ENCODE measurements around the gene NKAIN4.

Gene NKAIN4

DNA sequence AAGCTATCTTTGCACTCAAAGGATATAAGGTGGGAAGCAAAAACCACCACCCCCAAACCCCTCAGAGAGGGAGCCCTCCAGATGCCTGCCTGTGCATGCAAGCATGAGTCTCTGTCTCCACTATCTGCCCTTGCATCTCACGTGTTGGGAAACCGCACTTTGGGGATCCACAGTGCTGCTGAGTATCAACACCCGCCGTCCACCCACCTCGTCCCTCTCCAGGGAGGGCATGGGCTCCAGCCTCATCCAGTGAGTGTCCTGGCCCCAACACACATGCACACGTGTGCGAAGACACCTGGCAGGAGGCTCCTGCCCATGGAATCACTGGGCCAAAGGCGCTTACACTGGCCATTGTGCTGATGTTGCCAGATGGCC, 34.8 kb downstream of the NKAIN4 start:
- no peak for DNase-seq (ENCODE audit: low read depth in 2 of 2)

DNA sequence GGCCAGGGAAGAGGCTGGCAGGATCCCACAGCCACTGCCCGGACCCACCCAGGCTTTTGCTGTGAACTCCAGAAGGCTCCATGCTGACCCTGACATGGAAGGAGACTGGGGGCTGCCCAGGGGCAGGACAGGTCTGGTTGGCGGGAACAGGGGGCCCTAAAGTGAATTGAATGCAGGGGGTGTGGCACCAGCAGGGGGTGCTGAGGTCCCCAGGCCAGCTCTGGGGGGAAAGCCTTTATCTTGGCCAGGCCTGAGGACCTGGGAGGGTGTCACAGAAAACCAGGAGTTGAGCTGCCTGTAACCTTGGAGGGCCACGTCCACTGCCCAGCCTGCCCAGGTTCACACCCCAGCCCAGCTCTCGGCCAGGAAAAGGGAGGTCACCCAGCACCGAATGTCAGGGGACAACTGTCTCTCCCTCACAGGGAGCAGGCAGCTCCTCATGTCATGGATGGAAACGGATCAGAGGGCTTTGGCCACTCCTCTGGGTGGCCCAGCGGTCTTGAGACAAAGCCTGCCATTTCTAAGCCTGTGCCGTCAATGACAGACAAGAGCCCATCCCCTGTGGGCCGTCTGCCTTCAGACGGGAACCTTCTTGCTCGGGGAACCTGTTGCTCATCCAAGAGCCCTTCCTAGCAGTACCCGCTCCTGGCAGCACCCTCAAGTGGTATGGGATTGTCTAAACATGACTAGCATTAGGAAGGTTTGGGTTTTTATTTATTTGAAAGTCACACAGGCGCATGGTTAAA, 35.4 kb downstream of the NKAIN4 start:
- DNase-seq (ENCODE audit: low read depth in 2 of 2), result no peak

DNA sequence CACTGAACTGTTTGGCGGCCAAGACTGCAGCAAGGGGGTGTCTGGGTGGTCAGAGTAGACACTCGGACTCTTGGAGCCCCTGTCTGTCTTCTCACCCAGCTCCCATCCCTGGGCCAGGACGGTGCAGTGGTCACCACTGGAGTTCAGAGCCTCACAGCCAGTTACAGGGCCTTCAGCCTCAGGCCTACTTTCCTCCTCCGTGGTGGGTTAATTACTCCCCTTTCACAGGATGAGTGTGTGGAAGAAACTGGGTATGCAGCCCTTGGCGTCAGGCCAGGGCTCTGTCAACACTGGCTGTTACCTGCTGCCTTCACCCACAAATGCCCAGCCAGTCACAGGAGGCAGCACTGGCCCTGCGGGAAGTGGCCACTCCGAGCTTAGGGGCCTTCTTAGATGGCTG, 36.6 kb downstream of the NKAIN4 start:
- DNase-seq (ENCODE audit: low read depth in 2 of 2), result no peak

DNA sequence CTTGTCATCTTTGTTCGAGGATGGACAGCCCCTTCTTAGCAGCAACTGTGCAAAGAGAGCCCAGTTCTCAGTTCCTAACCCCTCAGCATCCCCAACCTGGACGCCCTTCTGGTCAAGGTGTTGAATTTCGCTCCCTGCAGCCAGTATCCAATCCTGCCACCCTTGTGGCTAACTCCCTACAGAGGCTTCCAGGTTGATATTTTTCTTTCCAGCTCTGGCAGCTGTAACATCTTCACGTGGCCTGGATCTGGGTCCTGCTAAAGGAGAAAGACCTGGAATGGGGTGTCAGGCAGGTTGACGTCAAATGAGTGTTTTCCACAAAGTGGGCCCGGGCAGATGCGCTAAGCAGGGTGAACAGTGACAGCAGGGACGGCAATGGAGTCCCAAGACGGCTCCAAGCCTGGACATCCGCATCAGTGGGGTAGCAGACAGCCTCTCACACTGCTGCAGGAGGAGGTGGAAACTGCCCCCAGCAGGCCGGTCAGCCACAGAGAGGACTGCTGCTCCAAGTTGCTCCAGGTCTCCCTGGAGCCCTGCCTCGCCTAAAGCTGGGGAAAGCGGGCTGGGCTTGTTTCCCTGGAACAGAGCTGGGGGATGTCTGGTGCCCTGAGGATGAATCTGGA, 37.3 kb downstream of the NKAIN4 start:
- no peak for DNase-seq (ENCODE audit: low read depth in 2 of 2)

DNA sequence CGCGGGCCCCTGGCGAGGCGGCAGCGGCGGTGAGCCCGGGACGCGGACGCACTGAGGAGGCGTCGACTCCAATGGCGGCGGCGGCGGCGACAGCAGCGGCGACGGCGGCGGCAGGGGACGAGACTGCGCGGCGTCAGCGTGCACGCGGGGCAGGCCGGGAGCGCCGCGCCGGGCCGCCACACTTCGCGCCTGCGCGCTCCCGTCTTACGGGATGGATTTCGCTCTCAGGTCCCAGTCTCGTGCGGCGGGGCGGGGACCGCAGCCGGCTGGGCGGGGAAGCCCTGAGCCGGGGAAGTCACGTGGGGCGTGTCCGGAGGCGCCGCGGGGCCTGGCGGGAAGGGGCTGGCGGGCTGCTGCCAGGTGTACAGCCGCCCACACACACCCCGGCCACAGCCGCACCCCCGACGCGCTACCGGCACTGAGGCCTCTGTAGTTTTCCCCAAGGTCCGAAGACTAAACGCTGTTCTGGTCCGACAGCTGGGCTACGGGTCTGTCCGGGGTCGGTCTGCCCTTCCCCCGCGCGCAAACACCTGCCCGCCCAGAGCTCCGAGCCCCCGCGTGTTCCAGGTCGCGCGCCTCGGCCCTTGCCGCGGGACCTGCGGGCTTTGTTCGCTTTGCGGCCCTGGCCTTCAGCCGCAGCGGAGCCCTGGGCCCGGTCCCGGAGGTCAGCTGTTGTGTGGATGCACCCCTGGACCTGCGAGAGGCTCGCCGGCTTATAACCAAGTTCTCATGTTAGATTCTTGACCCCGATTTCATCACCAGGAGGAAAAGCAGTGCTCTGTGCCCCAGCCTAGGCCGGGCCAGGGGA, 38.0 kb downstream of the NKAIN4 start, which contains the start of gene YTHDF1:
YTHDF1 (minus strand) TSS at position 91 of the 808 bp plus-strand sequence. CDS start 239 bp downstream, outside the sequence.
- peak; percentile 90 to 97 for DNase-seq (ENCODE audit: low read depth in 2 of 2)

DNA sequence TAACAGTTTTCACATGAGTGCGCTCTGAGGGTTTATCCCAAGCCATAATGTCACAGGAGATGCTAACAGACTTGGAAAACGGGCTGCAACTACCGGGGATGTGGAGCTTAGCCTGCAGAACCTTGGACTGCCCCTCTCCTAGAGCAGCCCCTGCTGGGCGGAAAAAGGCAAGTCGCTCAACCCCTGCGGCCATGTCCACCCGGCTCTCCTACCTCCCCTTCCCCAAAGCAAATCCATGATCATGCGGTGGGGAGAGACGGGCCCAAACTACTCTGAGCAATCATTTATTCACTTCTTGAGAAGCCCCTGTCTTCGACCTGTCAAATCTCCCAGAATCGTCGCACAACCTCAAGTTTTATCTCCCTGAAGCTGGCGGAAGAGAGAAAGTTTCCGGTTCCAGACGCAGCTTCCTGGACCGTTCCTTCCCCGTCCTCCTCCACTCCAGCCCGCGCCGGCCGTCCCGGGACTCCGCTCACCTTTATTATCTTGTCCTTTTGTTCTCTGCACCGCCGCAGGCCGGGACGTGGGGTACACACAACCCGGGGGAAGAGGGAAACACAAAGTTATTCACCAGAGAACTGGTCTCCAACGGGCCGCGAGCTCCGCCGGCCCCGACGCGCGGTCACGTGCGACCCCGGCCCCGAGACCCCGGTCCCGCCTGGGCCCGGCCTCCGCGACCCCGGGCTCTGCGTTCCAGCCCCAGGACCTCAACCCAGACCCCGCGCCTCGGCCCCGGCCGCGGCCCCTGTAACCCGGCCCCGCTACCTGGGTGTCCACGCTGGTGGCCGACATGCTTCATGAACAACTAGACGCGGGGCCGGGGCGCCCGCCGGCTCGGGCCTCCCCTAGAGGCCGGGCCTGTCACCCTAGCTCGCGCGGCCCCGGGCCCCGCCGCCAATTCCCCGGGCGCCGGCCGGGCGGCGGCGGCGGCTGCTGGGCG, 38.9 kb downstream of the NKAIN4 start:
- peak in 1 of 2 donors; percentile 11 for DNase-seq (ENCODE audit: low read depth in 2 of 2)

DNA sequence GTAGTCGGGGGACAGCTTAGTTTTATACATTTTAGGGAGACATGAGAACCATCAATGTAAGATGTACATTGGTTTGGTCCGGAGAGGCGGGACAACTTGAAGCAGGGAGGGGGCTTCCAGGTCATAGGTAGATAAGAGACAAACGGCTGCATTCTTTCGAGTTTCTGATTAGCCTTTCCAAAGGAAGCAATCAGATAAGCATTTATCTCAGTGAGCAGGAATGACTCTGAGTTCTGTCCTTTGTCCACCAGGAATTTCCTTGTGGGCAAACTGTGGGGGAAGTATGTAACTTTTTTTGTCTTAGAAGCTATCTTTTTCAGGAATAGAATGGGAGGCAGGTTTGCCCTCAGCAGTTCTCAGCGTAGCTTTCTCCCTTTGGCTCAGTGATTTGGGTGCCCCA, 39.7 kb downstream of the NKAIN4 start:
- DNase-seq (ENCODE audit: low read depth in 2 of 2), result no peak

DNA sequence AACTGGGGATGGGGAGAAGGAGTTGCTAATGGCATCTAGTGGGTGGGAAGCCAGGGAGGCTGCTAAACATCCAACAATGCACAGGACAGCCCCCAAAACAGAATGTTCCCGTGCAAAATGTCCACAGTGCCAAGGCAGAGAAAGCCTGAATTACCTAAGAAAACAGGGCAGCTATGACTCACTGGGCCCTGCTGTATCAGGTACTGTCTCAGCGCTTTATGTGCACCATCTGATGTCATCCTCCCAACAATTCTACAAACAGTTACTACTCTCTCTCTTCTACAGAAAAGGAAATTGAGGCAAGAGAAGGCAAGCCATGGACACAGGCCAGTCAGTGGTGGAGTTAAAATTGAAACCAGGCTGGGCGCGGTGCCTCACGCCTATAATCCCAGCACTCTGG, 41.5 kb downstream of the NKAIN4 start:
- DNase-seq (ENCODE audit: low read depth in 2 of 2), result no peak

DNA sequence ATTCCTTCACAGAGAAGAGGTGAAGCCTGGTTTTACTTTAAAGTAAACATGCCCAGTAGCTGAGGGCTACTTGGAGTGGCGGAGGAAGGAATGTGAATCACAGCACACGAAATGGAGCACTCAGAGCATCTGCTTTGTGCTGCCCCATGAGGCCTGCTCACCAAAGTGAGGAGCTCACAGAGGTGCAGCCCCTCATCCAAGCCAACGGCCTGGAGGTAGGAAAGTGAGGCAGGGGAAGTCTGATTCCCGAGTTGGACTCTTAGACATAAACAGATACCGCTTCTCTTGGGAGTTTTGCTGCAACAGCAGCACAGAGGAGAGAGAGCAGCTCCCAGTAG, 41.9 kb downstream of the NKAIN4 start:
- DNase-seq (ENCODE audit: low read depth in 2 of 2), result no peak

DNA sequence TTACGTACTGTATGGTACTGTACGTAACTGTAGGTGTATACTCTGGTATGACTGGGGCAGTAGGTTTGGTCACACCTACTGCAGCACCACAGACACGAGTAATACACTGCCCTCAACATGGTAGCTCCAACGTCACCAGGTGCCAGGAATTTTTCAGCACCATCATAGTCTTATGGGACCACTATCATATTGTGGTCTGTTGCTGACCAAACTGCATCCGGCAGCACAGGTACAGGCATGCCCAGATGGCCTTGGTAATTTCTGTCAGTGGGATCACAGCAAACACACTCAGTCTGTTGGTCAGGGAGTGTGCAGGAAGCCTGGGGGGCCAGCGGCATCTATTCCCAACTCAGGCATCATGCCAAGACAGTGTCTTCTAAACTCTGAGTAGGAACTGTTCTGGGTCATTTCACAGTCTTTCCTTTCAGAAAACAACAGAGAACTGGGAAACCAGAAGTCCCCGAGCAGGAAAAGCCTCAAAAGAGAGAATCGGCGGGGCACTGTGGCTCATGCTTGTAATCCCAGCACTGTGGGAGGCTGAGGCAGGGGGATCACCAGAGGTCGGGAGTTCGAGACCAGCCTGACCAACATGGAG, 44.2 kb downstream of the NKAIN4 start:
- DNase-seq (ENCODE audit: low read depth in 2 of 2), result no peak

DNA sequence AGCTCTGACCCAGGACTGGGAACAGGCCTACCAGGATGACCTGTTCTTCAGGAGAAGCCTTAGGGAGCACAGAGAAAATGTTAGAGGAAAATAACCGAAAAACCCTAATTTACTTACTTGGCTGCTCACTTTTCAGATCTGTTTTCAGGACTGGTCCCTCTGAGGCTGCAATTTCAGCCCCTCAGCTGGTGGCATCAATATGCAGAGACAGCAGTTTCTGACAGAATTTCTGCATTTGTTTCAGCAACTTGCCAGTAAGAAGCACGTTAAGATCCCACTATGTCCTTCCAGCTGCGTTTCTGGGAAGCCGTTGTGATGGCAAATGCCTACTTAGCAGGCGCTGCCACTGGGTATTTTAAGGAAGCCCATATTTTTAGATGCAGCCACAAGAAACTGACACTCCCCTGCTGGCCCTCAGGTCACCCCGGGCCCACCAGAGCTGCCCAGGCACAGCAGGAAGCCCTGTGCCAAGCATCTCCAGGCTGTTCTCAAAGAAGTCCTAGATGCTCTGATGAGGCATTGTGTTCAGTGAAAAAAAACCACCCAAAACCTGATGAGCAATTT, 45.8 kb downstream of the NKAIN4 start:
- DNase-seq (ENCODE audit: low read depth in 2 of 2), result no peak

DNA sequence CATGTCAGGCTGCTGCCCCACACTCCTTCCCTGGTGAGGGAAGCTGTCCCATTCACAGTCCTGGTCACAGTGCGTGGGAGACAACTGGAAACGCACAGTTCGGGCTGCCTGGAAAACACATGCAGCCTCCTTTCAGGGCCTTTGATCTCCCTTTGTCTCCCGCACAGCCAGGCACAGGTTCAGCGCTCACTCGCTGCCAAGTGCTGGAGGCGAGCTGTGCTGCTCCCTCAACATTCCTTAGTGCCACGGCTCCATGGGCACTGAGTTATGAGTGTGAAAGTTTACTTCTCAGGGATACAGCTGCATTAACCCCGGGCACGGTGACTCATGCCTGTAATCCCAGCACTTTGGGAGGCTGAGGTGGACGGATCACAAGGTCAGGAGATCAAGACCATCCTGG, 47.4 kb downstream of the NKAIN4 start:
- no peak for DNase-seq (ENCODE audit: low read depth in 2 of 2)

DNA sequence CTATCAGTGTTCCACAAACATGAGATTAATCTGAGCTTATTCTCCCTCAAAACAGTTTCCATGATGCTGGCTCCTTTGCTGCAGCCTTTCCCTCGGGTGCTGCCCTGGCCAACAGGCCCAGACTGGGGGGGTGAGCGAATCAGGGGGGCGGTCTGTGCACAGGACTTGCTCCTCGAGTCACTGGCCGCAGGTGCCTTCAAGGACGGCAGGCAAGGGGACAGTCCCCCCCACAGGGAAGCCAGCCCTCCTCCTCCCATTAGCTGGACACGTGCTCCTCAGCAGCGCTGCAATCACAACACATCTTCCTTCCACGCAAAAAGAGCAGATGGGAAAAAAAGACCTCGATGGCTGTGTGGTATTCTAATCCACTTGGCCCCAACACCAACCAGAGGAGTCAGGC, 48.4 kb downstream of the NKAIN4 start:
- no peak for DNase-seq (ENCODE audit: low read depth in 2 of 2)

DNA sequence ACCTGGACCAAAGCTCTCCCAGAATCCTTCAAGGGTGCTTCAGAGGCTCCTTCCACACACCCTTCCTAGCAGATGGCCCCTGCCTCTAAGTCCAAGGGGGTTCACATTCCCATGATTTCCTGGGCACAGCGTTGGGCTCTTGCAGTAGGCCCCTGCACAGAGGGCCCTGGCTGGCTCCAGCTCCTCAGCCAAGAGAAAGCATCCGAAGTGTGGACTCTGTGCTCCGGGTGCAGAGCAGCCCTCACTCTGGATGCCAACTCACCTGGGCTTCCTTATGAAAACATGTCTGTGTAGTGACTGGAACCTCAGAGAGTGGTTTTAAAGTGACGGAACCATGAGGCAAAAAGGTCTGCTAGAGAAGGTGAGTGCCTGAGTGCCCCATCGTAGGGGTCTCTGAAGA, 49.9 kb downstream of the NKAIN4 start:
- no peak for DNase-seq (ENCODE audit: low read depth in 2 of 2)

DNA sequence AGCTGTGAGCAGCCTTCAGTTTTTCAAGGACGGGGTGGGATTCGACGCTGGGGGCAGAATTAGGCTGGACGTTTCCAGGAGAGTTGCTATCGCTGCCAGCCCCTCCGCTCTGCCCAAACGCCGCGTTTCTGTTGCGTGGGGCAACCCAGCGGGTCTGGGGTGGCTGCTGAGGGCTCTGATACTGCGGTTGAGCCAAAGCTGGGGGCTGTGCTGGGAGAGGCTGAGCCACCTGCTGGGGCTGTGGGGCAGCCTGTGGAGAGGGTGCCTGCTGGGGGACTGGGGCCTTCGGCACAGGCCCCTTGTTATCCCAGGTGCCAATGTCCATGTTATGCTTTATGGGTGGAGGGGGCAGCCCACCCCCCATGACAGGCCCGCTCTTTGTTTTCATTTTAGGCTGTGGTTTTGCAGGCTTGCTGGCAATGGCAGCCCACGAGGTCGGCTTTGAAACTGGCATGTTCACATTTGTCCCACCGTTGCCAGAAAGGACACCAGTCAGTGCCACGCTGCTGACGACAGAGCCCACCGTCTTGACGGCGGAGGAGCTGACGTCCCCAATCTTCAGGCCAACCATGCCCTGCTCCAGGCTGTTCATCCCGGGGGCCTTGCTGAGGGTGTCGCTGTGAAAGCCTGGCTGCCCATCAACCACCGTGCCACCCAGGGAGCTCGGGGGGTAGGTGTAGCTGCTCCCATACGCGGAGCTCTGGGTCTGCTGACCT, 51.3 kb downstream of the NKAIN4 start:
- DNase-seq (ENCODE audit: low read depth in 2 of 2), result no peak

DNA sequence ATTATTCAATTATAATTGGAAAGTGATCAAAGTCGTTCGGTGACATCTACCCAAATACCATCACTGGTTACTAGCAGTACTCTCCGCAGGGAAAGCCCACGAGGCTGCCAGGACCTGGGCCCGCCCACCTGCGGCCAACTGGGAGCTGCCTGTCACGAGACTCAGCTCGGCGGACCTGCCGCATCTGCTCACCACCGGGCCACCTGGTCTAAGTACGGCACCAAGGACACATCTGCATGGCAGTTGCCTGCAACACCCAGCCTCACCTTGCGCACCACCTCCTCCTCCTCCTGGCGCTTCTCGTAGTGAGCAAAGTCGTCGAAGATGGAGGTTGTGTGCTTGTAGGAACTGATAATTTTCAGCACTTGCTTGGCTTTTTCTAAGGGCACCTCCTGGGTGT, 52.2 kb downstream of the NKAIN4 start:
- DNase-seq (ENCODE audit: low read depth in 2 of 2), result no peak

DNA sequence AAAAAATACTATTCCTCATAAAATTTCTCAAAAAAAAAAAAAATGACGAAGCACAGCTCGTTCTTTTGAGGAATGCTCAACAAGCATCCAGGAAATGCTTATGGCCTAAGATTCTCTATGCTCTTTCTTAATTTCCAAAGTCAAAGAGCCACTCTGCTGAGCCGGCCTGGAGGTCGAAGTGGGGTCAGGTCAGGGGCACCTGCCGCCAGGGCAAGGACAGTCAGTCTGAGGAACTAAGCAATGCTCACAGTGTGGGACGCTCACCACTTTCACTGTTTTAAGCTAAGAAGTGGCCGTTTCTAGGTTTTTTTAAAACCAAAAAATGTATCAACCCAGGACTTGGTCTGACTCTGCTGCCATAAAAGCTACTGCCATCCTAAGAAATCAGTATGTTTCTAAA, 55.7 kb downstream of the NKAIN4 start:
- no peak for DNase-seq (ENCODE audit: low read depth in 2 of 2)

DNA sequence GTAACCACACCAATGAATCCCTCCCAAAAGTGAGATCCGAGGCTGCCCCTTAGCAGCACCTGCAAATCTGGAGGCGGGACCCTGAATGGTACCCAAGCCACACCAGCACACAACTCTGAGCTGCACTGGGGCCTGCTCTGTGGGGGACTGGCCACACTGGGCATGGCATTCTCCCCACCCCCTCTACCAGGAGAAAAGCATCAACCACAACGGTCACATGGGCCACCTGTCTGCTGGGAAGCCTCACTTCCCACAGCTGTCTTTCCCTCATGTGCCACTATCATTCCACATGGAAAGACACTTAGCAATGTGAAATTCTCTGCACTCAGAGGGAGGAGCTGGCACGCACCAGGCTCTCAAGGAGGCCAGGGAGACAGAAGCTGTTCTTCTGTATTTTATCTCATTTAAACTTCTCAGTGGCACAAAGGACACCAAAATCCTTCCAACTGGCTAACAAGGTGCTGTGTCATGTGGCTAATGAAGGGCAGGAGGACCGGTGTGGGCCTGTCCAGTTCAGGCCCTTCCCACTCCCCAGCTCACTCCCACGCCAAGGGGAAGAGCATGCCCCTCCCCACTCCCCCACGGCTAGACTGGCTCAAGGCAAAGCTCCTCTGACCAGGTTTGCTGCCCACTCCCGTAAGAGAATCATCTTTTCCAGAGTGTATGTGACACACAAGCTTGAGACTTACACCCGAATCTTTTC, 57.3 kb downstream of the NKAIN4 start:
- no peak for DNase-seq (ENCODE audit: low read depth in 2 of 2)

DNA sequence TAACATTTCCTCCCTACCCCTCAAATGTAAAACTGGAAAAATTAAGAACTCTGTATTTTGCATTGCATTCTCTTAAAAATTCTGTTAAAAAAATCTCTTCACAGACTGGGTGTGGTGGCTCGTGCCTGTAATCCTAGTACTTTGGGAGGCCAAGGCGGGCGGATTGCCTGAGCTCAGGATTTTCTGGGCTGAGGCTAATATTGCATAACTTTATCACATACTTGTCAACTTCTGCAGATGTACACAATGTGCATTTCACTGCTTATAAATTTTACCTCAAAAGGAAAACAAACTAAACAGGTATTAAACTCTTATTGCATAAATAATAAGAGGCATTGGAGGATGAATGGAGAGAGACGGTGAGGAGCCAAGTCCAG, 59.5 kb downstream of the NKAIN4 start:
- no peak for DNase-seq (ENCODE audit: low read depth in 2 of 2)
